Thyroid gland (tissue), 4 donors: ENCODE measurements around the gene IRAK3.
"Not testable (repeated sequence)": the region's sequence is repeated elsewhere in the genome, so short reads cannot be mapped to it uniquely, and the experiment has no call there.

Experiments
- CTCF ChIP-seq, 6 experiments: fragments of 200-600 bp in 3 of 6; fragments of 450-650 bp in 3 of 6; sonication (generic) in 3 of 6; IDR thresholded peaks; one replicate each; pipeline ENCODE4 v1.5.1; 2016 to 2019; ENCODE audit warnings: antibody characterized with exemption in 6 of 6, mild to moderate bottlenecking in 2 of 6, inconsistent platforms in 1 of 6, moderate library complexity in 1 of 6
- POLR2A ChIP-seq, 2 donors: fragments of 450-650 bp; IDR thresholded peaks; one replicate each; pipeline ENCODE4 v1.6.1; 2017; ENCODE audit warnings: antibody characterized with exemption in 2 of 2, mild to moderate bottlenecking in 2 of 2, moderate library complexity in 1 of 2

GRCh38 chr12:66213011-66213410 lies 24.0 kb downstream of the IRAK3 start:
- TF ChIP-seq CTCF, POLR2A (IDR thresholded peaks at IDR 0.05): not testable (repeated sequence)
